GM12891 (cell line): ENCODE data around the gene FGF13.

Source experiments
- POLR2A ChIP-seq: IDR thresholded peaks from 2 replicates; pipeline ENCODE4 v1.6.1; 2011; ENCODE audit warnings: low read depth, low read length, control low read depth
- POLR2AphosphoS5 ChIP-seq: IDR thresholded peaks from 2 replicates; pipeline ENCODE4 v1.6.1; 2011; ENCODE audit warnings: low read depth, low read length, control low read depth
- SPI1 ChIP-seq: IDR thresholded peaks from 2 replicates; pipeline ENCODE4 v1.6.1; 2011; ENCODE audit warnings: low read depth, low read length, control low read depth
- TAF1 ChIP-seq: IDR thresholded peaks from 2 replicates; pipeline ENCODE4 v1.6.1; 2011; ENCODE audit warnings: low read depth, low read length, control low read depth

DNA sequence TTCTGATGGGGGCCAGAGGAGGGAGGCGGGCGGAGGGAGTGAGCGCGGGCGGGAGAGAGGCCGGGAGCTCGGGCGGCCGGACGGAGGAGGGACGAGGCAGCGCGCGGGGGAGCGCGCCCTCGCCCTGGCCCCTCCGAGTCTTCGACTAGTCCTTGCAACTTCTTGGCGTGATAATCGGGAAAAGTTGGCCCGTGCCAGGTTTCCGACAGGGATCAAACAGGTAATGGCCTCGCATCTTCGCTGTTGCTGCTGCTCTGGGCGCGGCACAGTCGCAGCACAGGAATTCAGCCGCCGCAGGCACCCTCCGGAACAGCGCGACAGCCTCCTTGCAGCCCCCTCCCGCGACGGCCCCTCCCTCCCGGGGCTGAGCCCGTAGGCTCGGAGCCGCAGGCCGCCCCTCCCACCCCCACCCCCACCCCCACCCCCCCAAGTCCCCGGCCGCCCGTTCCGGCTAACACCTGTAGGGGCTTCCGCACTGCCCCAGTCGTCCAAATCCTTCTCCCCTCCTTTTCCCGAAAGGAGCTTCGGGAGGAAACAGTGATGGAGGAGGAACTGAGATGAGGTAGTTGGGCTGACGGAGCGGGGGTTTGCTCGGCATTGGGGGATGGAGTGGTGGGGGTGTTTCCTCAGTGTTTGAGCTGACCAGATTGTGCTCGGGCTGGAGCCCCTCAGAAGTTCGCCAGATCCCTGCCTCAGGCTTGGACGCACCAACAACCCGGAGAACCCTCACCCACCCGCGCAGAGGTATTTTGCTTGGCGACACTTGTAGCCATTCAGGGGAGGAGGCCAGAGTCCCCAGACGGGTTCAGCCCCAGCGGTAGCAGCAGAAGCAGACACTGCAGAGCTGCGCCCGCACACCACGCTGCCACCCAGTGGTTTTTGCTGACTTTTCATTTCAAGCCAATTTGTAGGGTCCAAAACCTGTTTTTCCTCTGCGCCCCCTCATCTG lies at the start of gene FGF13:
- no peak for TF ChIP-seq SPI1
- TF ChIP-seq POLR2A: no peak
- TF ChIP-seq POLR2AphosphoS5: no peak
- no peak for TF ChIP-seq TAF1
